NCI-H2081 (cell line): Measurements from ENCODE around the gene GIMD1.
"Not testable (repeated sequence)": the region's sequence is repeated elsewhere in the genome, so short reads cannot be mapped to it uniquely, and the experiment has no call there.

Source experiments
- DNase-seq, 2 experiments: peaks; one replicate each; lab custom pipeline; 2025; lab: John Stamatoyannopoulos, UW

Gene GIMD1

GRCh38 chr4:106351016-106351415 is 17.6 kb downstream of the GIMD1 start:
- DNase-seq = no peak

GRCh38 chr4:106347167-106347566 is 21.4 kb downstream of the GIMD1 start:
- no peak for DNase-seq

- no peak for DNase-seq
Observed at GRCh38 chr4:106344647-106344970, 24.0 kb downstream of the GIMD1 start.

- DNase-seq = no peak
Observed at GRCh38 chr4:106343865-106344646, 24.5 kb downstream of the GIMD1 start.

- no peak for DNase-seq
Observed at GRCh38 chr4:106340774-106341173, 27.8 kb downstream of the GIMD1 start.

- DNase-seq = no peak
Observed at GRCh38 chr4:106339431-106339830, 29.1 kb downstream of the GIMD1 start.

- no peak for DNase-seq
Observed at GRCh38 chr4:106338671-106339070, 29.9 kb downstream of the GIMD1 start.

- no peak for DNase-seq
Observed at GRCh38 chr4:106337916-106338315, 30.7 kb downstream of the GIMD1 start.

GRCh38 chr4:106336618-106337017 is 32.0 kb downstream of the GIMD1 start:
- DNase-seq = no peak

GRCh38 chr4:106334741-106335470 is 33.7 kb downstream of the GIMD1 start:
- no peak for DNase-seq

GRCh38 chr4:106333186-106333585 is 35.4 kb downstream of the GIMD1 start:
- no peak for DNase-seq

- peak in 1 of 2 experiments; percentile 33 for DNase-seq
Observed at GRCh38 chr4:106329041-106329618, 39.4 kb downstream of the GIMD1 start.

GRCh38 chr4:106325800-106326199 is 42.8 kb downstream of the GIMD1 start:
- no peak for DNase-seq

GRCh38 chr4:106323119-106323518 is 45.5 kb downstream of the GIMD1 start:
- no peak for DNase-seq

- DNase-seq = not testable (repeated sequence)
Observed at GRCh38 chr4:106321814-106322213, 46.8 kb downstream of the GIMD1 start.

- not testable (repeated sequence) for DNase-seq
Observed at GRCh38 chr4:106321168-106321567, 47.4 kb downstream of the GIMD1 start.

GRCh38 chr4:106320235-106320634 is 48.3 kb downstream of the GIMD1 start:
- DNase-seq = no peak

- DNase-seq = no peak
Observed at GRCh38 chr4:106318511-106318910, 50.1 kb downstream of the GIMD1 start.

GRCh38 chr4:106317815-106318214 is 50.8 kb downstream of the GIMD1 start:
- DNase-seq = no peak

- DNase-seq = no peak
Observed at GRCh38 chr4:106316773-106317409, 51.7 kb downstream of the GIMD1 start.

- DNase-seq = peak; percentile 73 to 83
Observed at GRCh38 chr4:106315968-106316772, 52.4 kb downstream of the GIMD1 start, which contains the start of the genes AIMP1 and TBCK. Gene AIMP1 (plus strand): TSS chr4:106316550. CDS start chr4:106325010, 8,460 bp downstream. Gene TBCK (minus strand): TSS chr4:106316209. CDS start chr4:106308960, 7,249 bp downstream.
